ENCODE measurements around the gene TSPAN13.

TSPAN13 gene

GRCh38 chr7:16778476-16778875 lies 24.9 kb downstream of the TSPAN13 start:
- no peak for DNase-seq

DNA sequence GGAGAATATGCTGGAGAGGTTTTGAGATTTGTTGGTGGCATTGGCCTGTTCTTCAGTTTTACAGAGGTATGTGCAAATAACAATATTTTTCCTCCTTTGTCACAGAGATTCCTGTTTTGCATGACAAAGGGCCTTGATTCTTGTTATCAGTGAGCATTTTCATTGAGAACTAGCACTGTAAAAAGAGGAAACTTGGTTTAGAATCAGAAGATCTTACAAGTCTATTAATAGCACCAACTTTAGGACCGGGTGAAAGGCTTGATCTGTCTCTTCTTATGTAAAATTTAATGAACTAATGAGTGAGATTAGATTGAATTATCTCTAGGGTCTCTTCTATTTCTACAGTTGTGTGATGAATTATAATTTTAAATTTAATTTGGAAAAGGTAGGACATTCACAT lies 25.5 kb downstream of the TSPAN13 start:
- DNase-seq, result no peak

- no peak for DNase-seq
These were observed 27.0 kb downstream of the TSPAN13 start for GRCh38 chr7:16780596-16780995.

DNA sequence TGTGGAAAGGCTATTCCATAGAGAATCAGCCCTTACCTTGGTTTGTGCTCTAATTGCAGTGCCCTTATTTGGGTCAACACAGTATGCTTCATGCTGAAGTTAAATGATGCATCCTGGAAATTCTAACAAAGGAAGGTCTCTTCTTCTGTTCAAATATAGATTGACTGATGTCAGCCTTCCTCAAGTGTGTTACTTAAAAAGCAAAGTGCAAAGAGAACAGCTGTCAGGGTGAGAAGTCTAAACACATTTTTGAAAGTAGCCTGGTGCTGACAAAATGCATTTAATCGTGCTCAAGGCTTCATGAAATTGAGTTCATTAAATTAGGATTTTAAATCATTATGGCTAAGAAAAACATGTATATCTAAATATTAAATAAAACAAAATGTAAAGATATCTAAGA lies 31.8 kb downstream of the TSPAN13 start:
- DNase-seq, result no peak

GRCh38 chr7:16785846-16786245 lies 32.3 kb downstream of the TSPAN13 start:
- no peak for DNase-seq

GRCh38 chr7:16786257-16786656 lies 32.7 kb downstream of the TSPAN13 start:
- no peak for DNase-seq

- no peak for DNase-seq
These were observed 33.6 kb downstream of the TSPAN13 start for GRCh38 chr7:16787127-16787526.

DNA sequence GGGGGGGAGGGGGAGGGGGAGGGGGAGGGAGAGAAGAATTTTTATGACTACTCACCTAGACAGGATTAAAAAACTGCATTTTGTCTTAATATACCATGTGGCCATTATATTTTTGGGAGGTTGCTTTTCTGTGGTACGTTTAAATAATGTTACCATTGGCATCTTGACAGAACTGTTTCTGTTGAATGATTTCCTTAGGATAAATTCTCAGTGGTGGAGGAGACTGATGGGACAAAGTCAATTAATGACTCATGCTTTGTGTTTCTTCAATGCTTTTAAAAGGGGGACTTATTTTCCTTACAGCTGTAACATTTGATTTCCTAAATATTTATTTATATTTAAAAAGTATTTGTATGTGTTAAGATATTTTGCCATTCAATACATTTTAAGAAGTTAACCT lies 37.5 kb downstream of the TSPAN13 start:
- DNase-seq, result no peak

- DNase-seq, result no peak
These were observed 38.5 kb downstream of the TSPAN13 start for GRCh38 chr7:16791905-16792698.

DNA sequence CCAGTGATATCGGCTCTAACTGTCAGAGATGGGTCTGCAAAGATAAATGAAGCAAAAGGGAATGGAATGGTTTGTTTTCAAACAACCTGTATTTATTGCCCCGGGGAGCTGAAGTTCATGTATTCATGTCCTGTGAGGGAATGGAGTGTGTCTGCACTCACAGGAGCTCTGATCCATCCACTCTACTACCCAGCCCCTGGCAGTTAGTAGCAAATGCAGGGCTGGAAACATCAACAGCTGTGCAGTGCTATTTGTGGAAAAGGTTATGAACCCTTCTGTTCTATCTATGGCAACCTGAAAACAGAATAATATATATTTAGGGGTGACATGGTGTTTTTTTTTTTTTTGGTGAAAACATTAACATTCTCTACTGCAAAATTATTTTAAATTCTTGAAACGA lies 41.4 kb downstream of the TSPAN13 start:
- no peak for DNase-seq

DNA sequence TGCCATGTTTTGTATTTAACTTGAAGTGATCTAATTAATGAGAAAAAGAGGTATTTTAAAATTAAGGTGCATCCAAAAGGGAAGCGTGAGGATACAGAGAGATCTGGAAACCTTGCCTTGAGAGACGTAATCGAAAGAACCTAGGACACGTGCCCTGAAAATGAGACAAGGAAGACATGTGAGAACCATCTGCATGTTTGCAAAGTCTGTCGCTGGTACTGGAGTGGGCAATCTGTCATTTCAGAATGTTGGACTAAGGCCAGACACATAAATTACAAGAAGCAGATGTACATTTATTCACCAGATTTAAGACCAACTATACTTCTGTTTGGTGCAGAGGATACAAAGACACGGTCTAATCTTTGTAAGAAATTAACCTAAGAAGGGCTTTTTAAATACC lies 42.1 kb downstream of the TSPAN13 start:
- no peak for DNase-seq

DNA sequence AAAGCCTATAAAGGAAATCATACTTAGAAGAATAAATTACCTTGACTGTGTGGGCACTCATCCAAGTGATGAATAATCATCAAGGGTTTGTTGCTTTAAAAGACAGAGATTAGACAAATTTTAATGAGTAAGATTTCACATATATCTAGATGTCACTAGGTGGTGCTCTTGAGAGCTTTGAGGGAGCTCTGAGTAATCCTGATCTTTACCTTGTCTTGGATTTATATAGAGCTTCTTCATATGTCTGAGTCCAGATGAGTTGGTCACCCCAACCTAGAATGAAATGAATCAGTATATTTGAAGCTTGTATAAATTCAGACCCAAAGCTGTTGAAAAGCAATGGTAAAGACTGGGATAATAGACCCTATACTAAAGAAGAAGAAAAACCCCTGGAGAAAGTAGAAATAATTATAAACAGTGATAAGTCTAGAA lies 47.6 kb downstream of the TSPAN13 start:
- no peak for DNase-seq

DNA sequence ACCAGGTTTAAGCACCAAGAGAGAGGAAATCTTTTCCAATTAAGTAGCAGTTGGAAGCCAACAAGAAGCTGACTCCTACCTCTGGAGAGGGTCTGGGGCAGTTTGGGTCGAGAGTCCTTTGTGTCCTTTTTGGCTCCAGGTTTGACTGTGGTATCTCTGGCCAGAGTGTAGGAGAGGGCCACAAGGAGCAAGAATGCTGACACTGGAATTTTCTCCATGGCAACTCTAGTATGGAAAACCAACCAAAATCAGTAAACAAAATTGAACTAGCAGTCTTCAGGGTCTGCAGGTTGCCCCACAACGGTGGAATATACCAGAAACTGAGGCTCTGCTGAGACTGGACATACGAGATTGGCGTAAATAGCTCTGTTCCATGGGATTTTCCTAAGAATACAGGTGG lies 48.0 kb downstream of the TSPAN13 start:
- DNase-seq, result no peak

- DNase-seq, result no peak
These were observed 49.6 kb downstream of the TSPAN13 start for GRCh38 chr7:16803125-16803524.

- DNase-seq, result no peak
These were observed 50.5 kb downstream of the TSPAN13 start for GRCh38 chr7:16803881-16804673.

DNA sequence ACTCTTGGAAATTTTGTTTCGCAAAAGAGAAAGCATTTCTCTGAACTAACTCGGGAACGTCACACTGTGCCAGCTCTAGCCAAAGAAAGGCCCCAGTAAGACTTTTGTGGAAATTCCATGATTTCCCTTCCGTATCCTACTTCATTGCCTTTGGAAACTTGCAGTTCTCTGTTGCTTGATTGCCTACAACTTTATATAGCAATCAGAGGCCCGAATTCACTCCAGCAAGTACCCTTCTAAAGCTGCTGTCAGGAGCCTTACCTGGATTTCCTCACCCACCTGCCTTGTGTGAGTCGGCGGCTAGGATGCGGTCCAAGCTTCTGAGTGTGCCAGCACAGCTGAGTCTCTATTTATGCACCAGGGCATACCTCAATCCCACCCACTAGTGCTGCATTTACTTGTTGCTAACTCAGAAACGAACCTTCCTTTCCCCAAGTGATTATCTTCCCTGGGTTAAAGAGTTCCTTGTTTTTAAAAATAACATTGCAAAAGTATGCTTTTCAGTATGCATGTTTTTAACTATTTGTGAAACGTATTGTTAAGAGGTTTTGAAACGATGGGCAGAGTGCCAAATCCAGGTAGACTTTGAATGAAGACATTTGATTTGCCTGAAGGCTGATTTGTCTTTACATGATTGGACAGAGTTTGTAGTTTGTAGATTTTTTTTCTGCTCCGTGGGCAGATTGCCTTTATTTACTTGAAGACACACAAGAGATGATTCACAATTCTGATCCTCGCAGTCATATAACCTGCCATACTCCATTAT lies 51.3 kb downstream of the TSPAN13 start, which contains the start of gene AGR2:
Gene AGR2, minus strand, starts transcription at position 326 of the 766 bp plus-strand sequence. CDS start 3,203 bp downstream, outside the sequence.
- DNase-seq, result no peak

- no peak for DNase-seq
These were observed 51.9 kb downstream of the TSPAN13 start for GRCh38 chr7:16805441-16805840.

- DNase-seq, result no peak
These were observed 56.6 kb downstream of the TSPAN13 start for GRCh38 chr7:16810112-16810511.

DNA sequence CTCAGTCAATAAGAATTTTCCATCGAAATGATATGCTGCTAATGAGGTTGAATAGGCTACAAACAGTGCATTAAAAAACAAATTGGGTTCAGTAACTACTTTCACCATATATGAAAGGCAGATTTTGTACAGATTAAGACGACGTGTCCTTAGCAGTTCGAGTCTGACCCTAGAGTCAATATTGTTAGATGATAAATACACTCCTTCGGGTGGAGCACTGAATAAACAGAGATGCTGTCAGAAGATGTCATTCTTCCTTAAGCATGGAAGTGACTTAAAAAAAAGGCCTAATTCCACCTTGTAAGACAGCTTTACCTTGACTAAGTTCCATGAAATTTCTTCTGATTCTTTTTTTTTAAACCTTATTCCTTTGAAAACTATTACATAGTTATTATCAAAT lies 57.0 kb downstream of the TSPAN13 start:
- no peak for DNase-seq

- no peak for DNase-seq
These were observed 58.0 kb downstream of the TSPAN13 start for GRCh38 chr7:16811551-16811950.

DNA sequence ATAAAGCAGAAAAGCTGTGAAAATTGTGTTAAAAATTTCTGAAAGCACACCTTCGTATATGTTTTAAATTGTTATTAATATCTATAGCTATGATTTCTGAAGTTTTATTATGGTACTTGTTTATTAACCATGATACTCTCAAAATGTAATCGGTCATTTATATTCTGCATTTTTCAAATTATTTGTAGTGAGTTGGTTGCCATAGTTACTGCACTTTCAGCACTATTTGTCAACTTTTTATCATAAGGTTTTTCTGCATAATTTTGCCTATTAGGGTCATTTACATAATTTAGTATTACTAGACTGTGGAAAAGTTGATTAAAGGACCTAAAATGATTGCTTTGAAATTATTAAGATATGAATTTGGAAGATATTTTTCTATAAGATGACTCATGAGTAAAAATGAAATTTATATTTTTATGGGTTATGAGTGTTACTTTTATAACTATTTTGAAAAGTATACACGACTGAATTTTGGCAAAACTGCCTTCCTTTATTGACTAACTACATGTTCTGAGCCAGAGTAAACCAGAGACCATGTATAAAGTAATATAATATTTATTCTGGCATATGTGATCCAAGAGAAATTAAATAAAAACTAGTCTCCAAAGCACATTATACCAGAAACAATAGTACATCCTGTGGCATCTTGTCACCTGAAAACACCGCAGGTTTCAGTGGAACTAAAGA lies 59.1 kb downstream of the TSPAN13 start:
- DNase-seq, result no peak

- no peak for DNase-seq
These were observed 59.7 kb downstream of the TSPAN13 start for GRCh38 chr7:16813232-16813616.

DNA sequence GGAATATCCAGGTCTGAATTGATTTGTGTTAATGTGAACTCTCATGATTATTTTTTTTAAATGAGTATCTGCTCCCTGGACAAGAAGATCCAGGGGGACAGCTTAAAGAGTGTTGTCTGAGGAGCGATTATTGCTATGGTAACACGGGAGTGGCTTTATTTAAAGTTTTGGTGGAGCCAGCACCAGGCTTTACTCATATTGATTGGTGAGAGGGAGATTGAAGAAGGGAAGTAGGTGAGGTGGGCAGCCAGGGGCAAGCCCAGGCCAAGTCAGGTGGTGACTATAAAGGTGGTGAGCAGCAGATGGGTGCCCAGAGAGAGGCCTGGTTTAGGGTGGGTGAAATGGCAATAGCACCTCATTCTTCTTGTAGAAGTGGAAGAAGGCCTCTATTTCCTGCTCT lies 61.4 kb downstream of the TSPAN13 start:
- DNase-seq, result no peak

Measured in GOT3 (cell line).